IMR-90 (cell line): ENCODE results near the gene ATP5PD. TPM values are rescaled to one million over a fixed set of nuclear protein-coding genes. Genes with fewer than 3 reads are reported as not detected.

Experiments
- ATAC-seq: fragments of 200-7000 bp; cut with Tn5 transposase; 2 replicates; pipeline ENCODE4 v1.9.1; 2020; ENCODE audit warnings: low read depth, mild to moderate bottlenecking, moderate library complexity
- BruUV-seq: library from RNA; stranded (reverse); fragments of 400-500 nt; replicated peaks from 2 replicates; lab custom pipeline; 2021; lab: Mats Ljungman, UMichigan
- CTCF ChIA-PET: fragments of 300-600 bp; formaldehyde crosslinking; extraction: SDS; loops from one replicate; lab custom pipeline; 2021; ENCODE audit warnings: antibody characterized with exemption; lab: Yijun Ruan, JAX
- POLR2A ChIA-PET: fragments of 300-600 bp; sonication (Branson Sonifier 250); formaldehyde crosslinking; loops from one replicate; lab custom pipeline; 2022; ENCODE audit warnings: antibody characterized with exemption; ENCODE audit not compliant: unreplicated experiment; lab: Charles Lee
- DNase-seq: peaks from one replicate; pipeline ENCODE4 v3.0.0; 2013
- H2AFZ ChIP-seq: replicated peaks from 2 replicates; pipeline ENCODE3; 2013; ENCODE audit warnings: low read length, mild to moderate bottlenecking; ENCODE audit not compliant: poor library complexity
- H2AK5ac ChIP-seq: 2 replicates; pipeline ENCODE4 v1.6.1; 2013; ENCODE audit warnings: low read depth, low read length, inconsistent platforms
- H2AK9ac ChIP-seq: replicated peaks from 2 replicates; pipeline ENCODE3; 2013; ENCODE audit warnings: mild to moderate bottlenecking, low read depth, low read length, moderate library complexity; ENCODE audit not compliant: poor library complexity
- H2BK120ac ChIP-seq: 2 replicates; pipeline ENCODE4 v1.6.1; 2013; ENCODE audit warnings: low read depth, low read length, inconsistent platforms
- H2BK15ac ChIP-seq: 3 replicates; pipeline ENCODE4 v1.6.1; 2013; ENCODE audit warnings: low read depth, low read length, inconsistent platforms
- H2BK20ac ChIP-seq: 2 replicates; pipeline ENCODE4 v1.6.1; 2013; ENCODE audit warnings: low read depth, mild to moderate bottlenecking, inconsistent platforms, low read length, moderate library complexity
- H2BK5ac ChIP-seq: 2 replicates; pipeline ENCODE4 v1.6.1; 2013; ENCODE audit warnings: mild to moderate bottlenecking, low read depth, low read length, inconsistent platforms; ENCODE audit not compliant: poor library complexity, severe bottlenecking
- H3K14ac ChIP-seq: replicated peaks from 2 replicates; pipeline ENCODE4 v1.6.1; 2013; ENCODE audit warnings: low read depth, low read length, inconsistent platforms
- H3K18ac ChIP-seq: 2 replicates; pipeline ENCODE4 v1.6.1; 2013; ENCODE audit warnings: low read depth, low read length, control low read depth
- H3K23ac ChIP-seq: 2 replicates; pipeline ENCODE4 v1.6.1; 2013; ENCODE audit warnings: low read depth, low read length, inconsistent platforms
- H3K27ac ChIP-seq: 2 replicates; pipeline ENCODE4 v1.5.1; 2013; ENCODE audit warnings: mild to moderate bottlenecking, control low read depth, low read length; ENCODE audit not compliant: insufficient read depth
- H3K27me3 ChIP-seq: 2 replicates; pipeline ENCODE4 v1.6.1; 2013; ENCODE audit warnings: low read length; ENCODE audit not compliant: control insufficient read depth, insufficient read depth
- H3K36me3 ChIP-seq: 2 replicates; pipeline ENCODE4 v1.6.1; 2013; ENCODE audit warnings: low read length, mixed read lengths; ENCODE audit not compliant: control insufficient read depth, insufficient read depth
- H3K4ac ChIP-seq: 2 replicates; pipeline ENCODE4 v1.6.1; 2013; ENCODE audit warnings: low read depth, low read length, inconsistent platforms
- H3K4me1 ChIP-seq: 2 replicates; pipeline ENCODE4 v1.6.1; 2013; ENCODE audit warnings: low read length, mixed read lengths; ENCODE audit not compliant: control insufficient read depth, insufficient read depth
- H3K4me2 ChIP-seq: 2 replicates; pipeline ENCODE4 v1.6.1; 2013; ENCODE audit warnings: low read depth, mild to moderate bottlenecking, control low read depth, low read length, moderate library complexity
- H3K4me3 ChIP-seq: 2 replicates; pipeline ENCODE4 v1.5.1; 2013; ENCODE audit warnings: low read depth, mild to moderate bottlenecking, control low read depth, low read length, moderate library complexity; ENCODE audit not compliant: insufficient read depth
- H3K56ac ChIP-seq: 2 replicates; pipeline ENCODE4 v1.6.1; 2013; ENCODE audit warnings: low read length, inconsistent platforms; ENCODE audit not compliant: insufficient read depth; ENCODE audit errors: extremely low read depth
- H3K79me1 ChIP-seq, 2 experiments: 2 replicates each; pipeline ENCODE4 v1.6.1; 2013; ENCODE audit warnings: low read length in 2 of 2, inconsistent platforms in 1 of 2, low read depth in 1 of 2
- H3K9ac ChIP-seq: 2 replicates; pipeline ENCODE4 v1.6.1; 2013; ENCODE audit warnings: low read depth, low read length, control low read depth
- H3K9me1 ChIP-seq: 2 replicates; pipeline ENCODE4 v1.6.1; 2013; ENCODE audit warnings: low read length, inconsistent platforms; ENCODE audit not compliant: insufficient read depth
- H3K9me3 ChIP-seq: 2 replicates; pipeline ENCODE4 v1.6.1; 2013; ENCODE audit warnings: low read length; ENCODE audit not compliant: control insufficient read depth, insufficient read depth
- H4K20me1 ChIP-seq: 2 replicates; pipeline ENCODE4 v1.6.1; 2013; ENCODE audit warnings: low read length, inconsistent platforms; ENCODE audit not compliant: insufficient read depth
- H4K5ac ChIP-seq: 2 replicates; pipeline ENCODE4 v1.6.1; 2013; ENCODE audit warnings: mild to moderate bottlenecking, low read depth, low read length, control low read depth
- H4K8ac ChIP-seq, 2 experiments: 2 replicates each; pipeline ENCODE4 v1.6.1; 2013; ENCODE audit warnings: low read depth in 2 of 2, low read length in 2 of 2, control low read depth in 1 of 2, inconsistent platforms in 1 of 2
- H4K91ac ChIP-seq: 2 replicates; pipeline ENCODE4 v1.6.1; 2013; ENCODE audit warnings: low read depth, low read length, inconsistent platforms; ENCODE audit not compliant: insufficient read depth
- RAD21 ChIP-seq: IDR thresholded peaks from 2 replicates; pipeline ENCODE4 v1.6.1; 2012; ENCODE audit warnings: low read length, improper control_type of control experiment
- RFX5 ChIP-seq: IDR thresholded peaks from 2 replicates; pipeline ENCODE4 v1.8.0; 2012; ENCODE audit warnings: low read depth, mild to moderate bottlenecking, low read length, moderate library complexity
- WGBS, 2 experiments: methylation state at CpG; one replicate each; pipeline versions ENCODE4 v1.1.5 to v1.1.7; 2013; ENCODE audit warnings: missing lambda C conversion rate in 2 of 2; ENCODE audit not compliant: insufficient read length in 1 of 2; ENCODE audit errors: extremely low coverage in 2 of 2; 5-methylcytosine and 5-hydroxymethylcytosine counted together
- dilution Hi-C: fragments of 300-500 bp; cut with HindIII; formaldehyde crosslinking; loops from one replicate; pipeline ENCODE4 v1.14.3; 2018; ENCODE audit warnings: low sequenced_read_pairs; ENCODE audit not compliant: unreplicated experiment
- in situ Hi-C: fragments of 300-500 bp; cut with MboI; formaldehyde crosslinking; loops from 3 replicates; pipeline ENCODE4 v1.14.3; 2019; ENCODE audit warnings: low sequenced_read_pairs, inconsistent platforms, mixed read lengths
- intact Hi-C: fragments of 100-400 bp; cut with micrococcal nuclease; formaldehyde crosslinking; loops from 2 replicates; pipeline ENCODE4 v1.10.0; 2022
- polyA plus RNA-seq, 3 experiments: library from polyadenylated mRNA; depleted of rRNA; stranded (reverse); fragments of >200 nt; gene quantifications; 2 replicates each; pipeline ENCODE4 v1.2.3, GENCODE V29; 2012; ENCODE audit warnings: low replicate concordance in 1 of 3
- total RNA-seq: library from RNA; depleted of rRNA; stranded (reverse); fragments of >200 nt; gene quantifications from 2 replicates; pipeline ENCODE4 v1.2.3, GENCODE V29; 2012

ATP5PD gene
- total and polyA plus RNA-seq, 2 of the 4 experiments (the other 2 are of a cell fraction) = 373 to 425 TPM

GRCh38 chr17:75010683-75011400 is 35.9 kb downstream of the ATP5PD start:
- H3K23ac ChIP-seq = no peak overlapping the region
- no peaks in the 10 kb centered on the region for H4K20me1 ChIP-seq
- no peak overlapping the region for H4K5ac ChIP-seq
- H2BK20ac ChIP-seq = no peak overlapping the region
- H2BK120ac ChIP-seq = no peak overlapping the region
- no peak overlapping the region for H3K56ac ChIP-seq
- H2BK5ac ChIP-seq = no peak overlapping the region
- H3K27ac ChIP-seq = no peak overlapping the region
- H3K14ac ChIP-seq = no peak overlapping the region
- intact Hi-C loops = no loop called here
- WGBS, 2 experiments = no CpG with 5 or more reads among the region's 8 CpGs
- 0 out of 2 replicates have a peak, but pooled peaks have one; percentile 4 for TF ChIP-seq RAD21
- no peak for TF ChIP-seq RFX5
- peak overlapping the region; percentile 23 for H2AK9ac ChIP-seq
- H3K9ac ChIP-seq = no peak overlapping the region
- no peak overlapping the region for H3K18ac ChIP-seq
- no TSS peak for BruUV-seq
- H3K4me1 ChIP-seq = peaks cover 6% of the 10 kb centered on the region
- H4K8ac ChIP-seq = 0 out of 4 replicates have a peak overlapping the region, but pooled peaks of 1 of the 2 experiments have one; percentile 95
- in situ Hi-C loops = no loop called here
- no peak overlapping the region for H3K4ac ChIP-seq
- ATAC-seq (no peak), DNase-seq (peak; percentile 55)
- H3K79me1 ChIP-seq = peaks cover 13 to 21% of the 10 kb centered on the region in 2 experiments
- dilution Hi-C loops = no loop called here
- H3K9me1 ChIP-seq = 0 out of 2 replicates have a peak, but pooled peaks cover 4% of the 10 kb centered on the region
- no peak overlapping the region for H2BK15ac ChIP-seq
- H2AFZ ChIP-seq = peak overlapping the region; percentile 18
- H3K4me2 ChIP-seq = no peak overlapping the region
- H3K4me3 ChIP-seq = no peak overlapping the region
- H3K9me3 ChIP-seq = no peaks in the 10 kb centered on the region
- no peak overlapping the region for H4K91ac ChIP-seq
- H3K36me3 ChIP-seq = peaks cover under 1% of the 10 kb centered on the region; the same call in 1 of the 2 replicates
- H3K27me3 ChIP-seq = no peaks in the 10 kb centered on the region
- H2AK5ac ChIP-seq = no peak overlapping the region
- ChIA-PET CTCF (interaction anchor here (1.2 kb wide), 1 partner anchor 47 kb away, joined by 3 read pairs; no protein-coding TSS in a partner anchor), POLR2A (no interaction called here)
